Adrenal gland (tissue), 12 donors: ENCODE measurements around the gene DCDC2C. TPM values are rescaled to one million over a fixed set of nuclear protein-coding genes. Genes with fewer than 3 reads are reported as not detected.

Experiments used
- DNase-seq, 7 donors: peaks; one replicate each; pipeline ENCODE4 v3.0.0-alpha.2; 2019 to 2020
- H3K27ac ChIP-seq, 5 donors: fragments of 200-600 bp; sonication (generic) in 4 of 5; 1 replicate in 3 of 5; 2 replicates in 2 of 5; pipeline versions ENCODE4 v1.5.1 to v1.8.0; 2016 to 2020; ENCODE audit warnings: mild to moderate bottlenecking in 1 of 5
- H3K27me3 ChIP-seq: fragments of 200-600 bp; 2 replicates; pipeline ENCODE4 v1.8.0; 2021
- H3K36me3 ChIP-seq, 2 donors: fragments of 200-600 bp; replicated peaks in 1 of 2; 1 replicate in 1 of 2; 2 replicates in 1 of 2; pipeline versions ENCODE4 v1.5.1 to v1.8.0; 2018 to 2022
- H3K4me1 ChIP-seq, 2 donors: fragments of 200-600 bp; replicated peaks in 1 of 2; 1 replicate in 1 of 2; 2 replicates in 1 of 2; pipeline versions ENCODE4 v1.5.1 to v1.8.0; 2018 to 2021
- H3K4me3 ChIP-seq, 4 donors: fragments of 200-600 bp; sonication (generic) in 3 of 4; one replicate each; pipeline ENCODE4 v1.5.1; 2016 to 2018
- H3K9me3 ChIP-seq, 3 donors: fragments of 200-600 bp; sonication (generic) in 1 of 3; replicated peaks in 1 of 3; 1 replicate in 2 of 3; 2 replicates in 1 of 3; pipeline versions ENCODE4 v1.5.1 to v1.8.0; 2016 to 2021
- CTCF ChIP-seq, 6 experiments: fragments of 450-650 bp in 4 of 6; fragments of 200-600 bp in 2 of 6; sonication (generic) in 1 of 6; IDR thresholded peaks; 1 replicate in 5 of 6; 2 replicates in 1 of 6; pipeline versions ENCODE4 v1.5.1 to v1.8.0; 2016 to 2021; ENCODE audit warnings: antibody characterized with exemption in 6 of 6, mild to moderate bottlenecking in 2 of 6, moderate library complexity in 1 of 6
- POLR2A ChIP-seq, 2 donors: fragments of 450-650 bp; IDR thresholded peaks; one replicate each; pipeline ENCODE4 v1.6.1; 2017; ENCODE audit warnings: antibody characterized with exemption in 2 of 2, mild to moderate bottlenecking in 2 of 2, moderate library complexity in 1 of 2
- WGBS, 4 donors: extraction: QIAGEN DNeasy Blood & Tissue Kit in 2 of 4; methylation state at CpG; one replicate each; pipeline versions ENCODE4 v1.1.5 to v1.1.7; 2013 to 2017; 5-methylcytosine and 5-hydroxymethylcytosine counted together
- intact Hi-C, 2 donors: fragments of 100-400 bp; cut with DNase I; formaldehyde crosslinking; loops; one replicate each; pipeline versions ENCODE4 v1.14.1 to v1.15.0; 2022 to 2023
- polyA plus RNA-seq, 3 donors: library from polyadenylated mRNA; stranded (reverse); fragments of 200-250 nt in 2 of 3; fragments of 350-450 nt in 1 of 3; fragmentation: Illumina TruSeq in 1 of 3; extraction: RNeasy Lipid Tissue Mini Kit (QIAGEN cat#74804) in 1 of 3; gene quantifications; one replicate each; pipeline ENCODE4 v1.2.3, GENCODE V29; 2013 to 2014
- total RNA-seq, 9 donors: library from RNA; depleted of rRNA in 4 of 9; stranded (reverse); fragments of >200 nt in 4 of 9; fragments of 120-200 nt in 1 of 9; fragmentation: NEBNext Ultra II Directional in 1 of 9; extraction: Animal tissue kit (Norgen Biotek cat#: 25700) in 1 of 9; gene quantifications; one replicate each; pipeline versions ENCODE4 v1.1.0 to v1.2.4, GENCODE V29; 2013 to 2023
- donor health status: healthy with polysubstance abuse.
- donor health status: Bipolar disorder and iron deficiency.
- donor health status: DM: yes; HTN: yes; CAD: no.
- donor health status: DM: no; HTN: no; CAD: no.
- donor health status: DM: no; HTN: no; CAD: no.
- donor health status: DM: yes; HTN: yes; CAD: no.

Gene DCDC2C
- total and polyA plus RNA-seq, 12 donors, result 0.18 to 2.0 (median 0.39) TPM; not detected in 6

GRCh38 chr2:3664118-3664517 is 39.3 kb upstream of the DCDC2C start:
- intact Hi-C loops, result no loop called here
- TF ChIP-seq POLR2A (IDR thresholded peaks at IDR 0.05), result no peak
- TF ChIP-seq CTCF (IDR thresholded peaks at IDR 0.05), result no peak
- H3K4me3 ChIP-seq, result no peak overlapping the region
- H3K27me3 ChIP-seq, result no peaks in the 10 kb centered on the region
- 52 to 78% (median 70%) methylated on average over 3 of the region's 3 CpGs for WGBS, 4 donors
- H3K9me3 ChIP-seq, result no peaks in the 10 kb centered on the region
- no peaks in the 10 kb centered on the region for H3K36me3 ChIP-seq
- H3K4me1 ChIP-seq, result peaks cover 7 to 11% of the 10 kb centered on the region in 2 donors
- no peak overlapping the region for H3K27ac ChIP-seq
- no peak for DNase-seq

GRCh38 chr2:3664925-3665324 is 38.5 kb upstream of the DCDC2C start:
- TF ChIP-seq POLR2A (IDR thresholded peaks at IDR 0.05) (no peak), CTCF (IDR thresholded peaks at IDR 0.05) (no peak)
- 43 to 48% (median 46%) methylated on average over 8 of the region's 8 CpGs for WGBS, 4 donors
- no peaks in the 10 kb centered on the region for H3K36me3 ChIP-seq
- no peaks in the 10 kb centered on the region for H3K9me3 ChIP-seq
- H3K27me3 ChIP-seq, result no peaks in the 10 kb centered on the region
- H3K4me3 ChIP-seq, result no peak overlapping the region
- H3K4me1 ChIP-seq, result peaks cover 0 to 3% of the 10 kb centered on the region in 2 donors
- intact Hi-C loops, result no loop called here
- H3K27ac ChIP-seq, result no peak overlapping the region
- DNase-seq, result peak; percentile 34 to 77 (median 70)

DNA sequence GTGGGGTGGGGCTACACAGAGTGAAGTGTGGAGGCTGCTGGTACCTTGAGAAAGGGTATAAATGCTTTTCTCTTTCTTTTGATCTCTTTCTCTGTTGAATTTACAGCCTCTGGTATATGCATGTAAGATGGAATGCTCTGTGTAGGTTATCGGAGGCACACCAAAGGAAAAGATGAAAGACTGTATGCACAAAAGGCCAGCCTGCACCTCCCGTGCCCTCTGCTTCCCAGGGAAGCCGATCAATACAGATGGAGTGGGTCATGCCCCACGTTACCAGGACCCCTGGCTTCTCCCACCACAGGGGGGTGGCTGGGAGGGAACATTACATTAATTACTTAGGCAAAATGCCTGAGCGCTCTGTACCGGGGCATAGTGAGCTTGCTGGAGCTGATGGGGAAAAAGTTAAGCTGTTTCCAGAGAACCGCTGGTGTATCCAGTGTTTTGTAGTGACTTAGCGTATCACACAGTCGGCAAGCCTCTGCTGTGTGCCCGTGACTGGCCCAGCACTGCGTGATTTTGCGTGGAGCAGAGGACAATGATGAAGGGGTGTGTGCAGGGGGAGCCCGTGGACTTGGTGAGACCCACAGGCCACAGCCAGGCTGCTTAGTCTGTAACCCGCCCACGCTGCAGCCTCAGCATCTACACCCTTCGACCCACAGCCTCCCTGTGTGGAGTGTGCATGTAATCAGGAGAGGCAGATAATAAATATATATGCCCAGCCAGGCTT is 37.3 kb upstream of the DCDC2C start:
- no peaks in the 10 kb centered on the region for H3K36me3 ChIP-seq
- H3K4me3 ChIP-seq, result no peak overlapping the region
- no peaks in the 10 kb centered on the region for H3K4me1 ChIP-seq
- DNase-seq, result no peak
- no peaks in the 10 kb centered on the region for H3K27me3 ChIP-seq
- WGBS, 4 donors, result 87 to 89% (median 88%) methylated on average over 14 to 16 of the region's 16 CpGs
- H3K9me3 ChIP-seq, result no peaks in the 10 kb centered on the region
- TF ChIP-seq CTCF (IDR thresholded peaks at IDR 0.05) (no peak), POLR2A (IDR thresholded peaks at IDR 0.05) (no peak)
- intact Hi-C loops, result no loop called here
- H3K27ac ChIP-seq, result no peak overlapping the region

DNA sequence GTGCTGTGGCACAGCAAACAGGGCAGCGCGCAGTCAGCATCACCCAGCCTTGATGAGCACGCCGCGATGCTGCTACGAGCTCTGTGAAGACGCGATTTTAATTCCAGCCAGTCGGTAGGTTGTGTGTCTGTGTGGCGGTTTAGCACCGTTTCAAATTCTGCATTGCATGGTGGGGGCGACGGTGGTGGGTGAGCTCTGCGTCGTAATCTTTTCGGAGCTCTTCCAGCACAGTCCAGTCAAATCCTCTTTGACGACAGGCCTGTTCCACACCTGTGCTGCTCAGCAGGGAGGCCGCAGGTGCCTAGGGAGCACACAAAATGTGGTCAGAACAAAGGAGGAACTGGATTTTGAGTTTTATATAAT is 36.8 kb upstream of the DCDC2C start:
- H3K27me3 ChIP-seq, result no peaks in the 10 kb centered on the region
- no peaks in the 10 kb centered on the region for H3K4me1 ChIP-seq
- intact Hi-C loops, result no loop called here
- no peak overlapping the region for H3K4me3 ChIP-seq
- no peaks in the 10 kb centered on the region for H3K9me3 ChIP-seq
- TF ChIP-seq POLR2A (IDR thresholded peaks at IDR 0.05) (no peak), CTCF (IDR thresholded peaks at IDR 0.05) (no peak)
- no peaks in the 10 kb centered on the region for H3K36me3 ChIP-seq
- H3K27ac ChIP-seq, result no peak overlapping the region
- WGBS, 4 donors, result 91 to 96% (median 93%) methylated on average over 13 to 18 of the region's 18 CpGs
- DNase-seq, result no peak
